GM19239 (cell line): Measurements from ENCODE around the gene SH3TC1.

Experiments used
- DNase-seq: peaks from one replicate; pipeline ENCODE4 v3.0.0; 2011; ENCODE audit warnings: low spot score; ENCODE audit not compliant: insufficient read length
- FAIRE-seq: peaks from 2 replicates; lab custom pipeline; 2011; peaks lifted over from hg19 to GRCh38; lab: Jason Lieb, UNC

Gene SH3TC1

GRCh38 chr4:8179771-8180170 is 19.3 kb upstream of the SH3TC1 start:
- FAIRE-seq (no peak), DNase-seq (no peak)

GRCh38 chr4:8180310-8181093 is 18.6 kb upstream of the SH3TC1 start:
- FAIRE-seq (no peak), DNase-seq (no peak)

- DNase-seq (no peak), FAIRE-seq (no peak)
Observed at GRCh38 chr4:8181119-8181518, 18.0 kb upstream of the SH3TC1 start.

- no peak for FAIRE-seq
- DNase-seq, result no peak
Observed at GRCh38 chr4:8181844-8182243, 17.2 kb upstream of the SH3TC1 start.

GRCh38 chr4:8182294-8182693 is 16.8 kb upstream of the SH3TC1 start:
- no peak for DNase-seq
- FAIRE-seq, result no peak

GRCh38 chr4:8182858-8183725 is 16.0 kb upstream of the SH3TC1 start:
- no peak for FAIRE-seq
- DNase-seq, result no peak

GRCh38 chr4:8184061-8184460 is 15.0 kb upstream of the SH3TC1 start:
- FAIRE-seq (no peak), DNase-seq (no peak)

- FAIRE-seq (no peak), DNase-seq (no peak)
Observed at GRCh38 chr4:8185295-8185694, 13.8 kb upstream of the SH3TC1 start.

- DNase-seq, result no peak
- no peak for FAIRE-seq
Observed at GRCh38 chr4:8185930-8186329, 13.2 kb upstream of the SH3TC1 start.

GRCh38 chr4:8188085-8188484 is 11.0 kb upstream of the SH3TC1 start:
- FAIRE-seq (no peak), DNase-seq (no peak)

GRCh38 chr4:8188743-8189550 is 10.1 kb upstream of the SH3TC1 start:
- FAIRE-seq (no peak), DNase-seq (no peak)

- no peak for FAIRE-seq
Observed at GRCh38 chr4:8189551-8190466, 9.3 kb upstream of the SH3TC1 start.

GRCh38 chr4:8191136-8191747 is 7.8 kb upstream of the SH3TC1 start:
- DNase-seq (no peak), FAIRE-seq (peak; percentile 94)

More at GRCh38 chr4:8189551-8190466, 9.3 kb upstream of the SH3TC1 start:
- no peak for DNase-seq

- DNase-seq, result peak; percentile 74
- peak; percentile 91 for FAIRE-seq
Observed at GRCh38 chr4:8192748-8193738, 6.0 kb upstream of the SH3TC1 start.

- FAIRE-seq (no peak), DNase-seq (no peak)
Observed at GRCh38 chr4:8194306-8195242, 4.5 kb upstream of the SH3TC1 start.

- FAIRE-seq (no peak), DNase-seq (no peak)
Observed at GRCh38 chr4:8195431-8195830, 3.7 kb upstream of the SH3TC1 start.
